Liver (tissue), 9 donors: Measurements from ENCODE around the gene TMEM108. TPM values are rescaled to one million over a fixed set of nuclear protein-coding genes. Genes with fewer than 3 reads are reported as not detected.

Experiments used
- DNase-seq: peaks from one replicate; pipeline ENCODE4 v3.0.0-alpha.2; 2017; ENCODE audit warnings: low spot score
- H3K27ac ChIP-seq, 2 donors: one replicate each; pipeline ENCODE4 v1.7.0; 2013; ENCODE audit warnings: inconsistent platforms in 2 of 2, low read length in 2 of 2, control low read depth in 1 of 2, low read depth in 1 of 2, mild to moderate bottlenecking in 1 of 2
- H3K27me3 ChIP-seq, 4 donors: one replicate each; pipeline versions ENCODE4 v1.6.1 to v1.7.0; 2013; ENCODE audit warnings: low read length in 3 of 4, inconsistent platforms in 1 of 4, mild to moderate bottlenecking in 1 of 4, moderate library complexity in 1 of 4; ENCODE audit not compliant: control insufficient read depth in 4 of 4, insufficient read depth in 4 of 4
- H3K36me3 ChIP-seq, 4 donors: one replicate each; pipeline versions ENCODE4 v1.6.1 to v1.7.0; 2013; ENCODE audit warnings: low read length in 3 of 4, mild to moderate bottlenecking in 3 of 4, low read depth in 1 of 4, moderate library complexity in 1 of 4; ENCODE audit not compliant: control insufficient read depth in 4 of 4, insufficient read depth in 3 of 4
- H3K4me1 ChIP-seq, 4 donors: one replicate each; pipeline versions ENCODE4 v1.6.1 to v1.7.0; 2013; ENCODE audit warnings: low read length in 3 of 4, mild to moderate bottlenecking in 3 of 4, moderate library complexity in 1 of 4; ENCODE audit not compliant: control insufficient read depth in 4 of 4, insufficient read depth in 4 of 4
- H3K4me3 ChIP-seq, 3 donors: one replicate each; pipeline versions ENCODE4 v1.6.1 to v1.7.0; 2013; ENCODE audit warnings: low read length in 3 of 3, control low read depth in 1 of 3, low read depth in 1 of 3, mild to moderate bottlenecking in 1 of 3
- H3K9ac ChIP-seq, 2 donors: one replicate each; pipeline ENCODE4 v1.7.0; 2013; ENCODE audit warnings: low read length in 2 of 2, mild to moderate bottlenecking in 2 of 2, moderate library complexity in 2 of 2, control low read depth in 1 of 2, low read depth in 1 of 2
- H3K9me3 ChIP-seq, 4 donors: one replicate each; pipeline versions ENCODE4 v1.6.1 to v1.7.0; 2013; ENCODE audit warnings: low read length in 3 of 4; ENCODE audit not compliant: control insufficient read depth in 4 of 4
- CTCF ChIP-seq: fragments of 150-350 bp; IDR thresholded peaks from 2 replicates; pipeline ENCODE4 v1.5.1; 2017; ENCODE audit warnings: improper control_type of control experiment, low read depth, low read length; ENCODE audit not compliant: missing input control
- EGR1 ChIP-seq, 2 donors: IDR thresholded peaks; 2 replicates each; pipeline ENCODE4 v1.6.1; 2016 to 2018; ENCODE audit warnings: antibody characterized with exemption in 2 of 2, low read depth in 2 of 2
- FOXA2 ChIP-seq: IDR thresholded peaks from 2 replicates; pipeline ENCODE4 v1.6.1; 2016; ENCODE audit warnings: antibody characterized with exemption
- HNF4A ChIP-seq, 2 donors: conservative IDR thresholded peaks; 2 replicates each; pipeline ENCODE4 v1.6.1; 2016; ENCODE audit warnings: antibody characterized with exemption in 2 of 2, mild to moderate bottlenecking in 2 of 2
- HNF4G ChIP-seq: IDR thresholded peaks from 2 replicates; pipeline ENCODE4 v1.6.1; 2016; ENCODE audit warnings: antibody characterized with exemption
- JUND ChIP-seq, 2 donors: IDR thresholded peaks; 2 replicates each; pipeline ENCODE4 v1.6.1; 2016; ENCODE audit warnings: antibody characterized with exemption in 2 of 2
- NR2F2 ChIP-seq: IDR thresholded peaks from 2 replicates; pipeline ENCODE4 v1.6.1; 2016; ENCODE audit warnings: antibody characterized with exemption
- RAD21 ChIP-seq, 2 donors: IDR thresholded peaks; 2 replicates each; pipeline ENCODE4 v1.6.1; 2016; ENCODE audit warnings: antibody characterized with exemption in 2 of 2, mild to moderate bottlenecking in 2 of 2
- RXRA ChIP-seq, 2 donors: IDR thresholded peaks; 2 replicates each; pipeline ENCODE4 v1.6.1; 2017 to 2018; ENCODE audit warnings: antibody characterized with exemption in 2 of 2, mild to moderate bottlenecking in 1 of 2
- SP1 ChIP-seq: IDR thresholded peaks from 2 replicates; pipeline ENCODE4 v1.6.1; 2018; ENCODE audit warnings: antibody characterized with exemption, mild to moderate bottlenecking
- TAF1 ChIP-seq: conservative IDR thresholded peaks from 2 replicates; pipeline ENCODE4 v1.6.1; 2016; ENCODE audit warnings: antibody characterized with exemption, mild to moderate bottlenecking
- WGBS: extraction: QIAGEN DNeasy Blood & Tissue Kit; methylation state at CpG from one replicate; pipeline ENCODE4 v1.1.7; 2013; 5-methylcytosine and 5-hydroxymethylcytosine counted together
- polyA plus RNA-seq, 2 donors: library from polyadenylated mRNA; stranded (reverse) in 1 of 2; unstranded in 1 of 2; fragments of 200-250 nt in 1 of 2; fragments of >200 nt in 1 of 2; fragmentation: Nextera tagmentation in 1 of 2; extraction: Ambion mirVana in 1 of 2; gene quantifications; one replicate each; pipeline versions ENCODE4 v1.2.1 to v1.2.3, GENCODE V29; 2013 to 2015
- total RNA-seq, 2 donors: library from RNA; depleted of rRNA; stranded (reverse); fragments of >200 nt; gene quantifications; one replicate each; pipeline ENCODE4 v1.2.3, GENCODE V29; 2014
- TF ChIP-seq, protein P1 (sequence below): IDR thresholded peaks from 2 replicates; pipeline ENCODE4 v1.6.1; 2016; ENCODE audit warnings: antibody characterized with exemption
- TF ChIP-seq, protein P2 (sequence below): IDR thresholded peaks from 2 replicates; pipeline ENCODE4 v1.6.1; 2016; ENCODE audit warnings: antibody characterized with exemption, mild to moderate bottlenecking
- donor health status: healthy.
- donor health status: healthy.
- donor health status: healthy.
- donor health status: healthy.
- donor health status: healthy.

TMEM108 gene
- total and polyA plus RNA-seq, 4 donors = 0.05 to 0.10 TPM; not detected in 2

DNA sequence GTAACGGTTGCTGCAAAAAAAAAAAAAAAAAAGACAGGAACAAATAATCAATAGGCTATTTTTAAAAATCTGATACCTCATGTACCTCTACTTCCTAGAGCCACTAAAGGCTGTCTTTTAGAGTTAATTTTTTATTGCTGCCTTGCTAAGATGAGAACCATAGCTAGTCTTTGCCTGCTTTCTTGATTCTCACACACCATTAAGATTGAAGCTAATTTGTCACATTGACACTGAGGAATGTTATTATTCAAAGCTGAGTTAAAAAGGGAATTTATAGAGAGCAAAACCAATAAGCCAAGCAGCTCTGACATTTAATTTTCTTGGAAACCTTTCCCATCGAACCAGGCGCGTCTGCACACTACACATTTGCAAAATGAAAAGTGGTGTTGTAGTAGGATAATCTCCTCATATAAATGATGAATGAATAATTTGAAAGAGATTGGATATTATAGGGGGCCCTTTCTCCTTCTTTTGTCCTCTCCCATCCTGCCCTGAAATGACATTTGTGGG, 149.7 kb downstream of the TMEM108 start:
- Histone ChIP-seq H3K4me3 (no peak overlapping the region), H3K9me3 (no peaks in the 10 kb centered on the region), H3K36me3 (no peaks in the 10 kb centered on the region), H3K27me3 (no peaks in the 10 kb centered on the region), H3K27ac (no peak overlapping the region), H3K4me1 (peaks cover 0 to 6% (median under 1%) of the 10 kb centered on the region in 4 donors), H3K9ac (no peak overlapping the region)
- WGBS = 95% methylated on average over 4 of the region's 4 CpGs
- TF ChIP-seq RXRA (IDR thresholded peaks at IDR 0.05) = no peak
- TF ChIP-seq RAD21 (IDR thresholded peaks at IDR 0.05) = no peak
- no peak for TF ChIP-seq SP1
- TF ChIP-seq, protein P1, sequence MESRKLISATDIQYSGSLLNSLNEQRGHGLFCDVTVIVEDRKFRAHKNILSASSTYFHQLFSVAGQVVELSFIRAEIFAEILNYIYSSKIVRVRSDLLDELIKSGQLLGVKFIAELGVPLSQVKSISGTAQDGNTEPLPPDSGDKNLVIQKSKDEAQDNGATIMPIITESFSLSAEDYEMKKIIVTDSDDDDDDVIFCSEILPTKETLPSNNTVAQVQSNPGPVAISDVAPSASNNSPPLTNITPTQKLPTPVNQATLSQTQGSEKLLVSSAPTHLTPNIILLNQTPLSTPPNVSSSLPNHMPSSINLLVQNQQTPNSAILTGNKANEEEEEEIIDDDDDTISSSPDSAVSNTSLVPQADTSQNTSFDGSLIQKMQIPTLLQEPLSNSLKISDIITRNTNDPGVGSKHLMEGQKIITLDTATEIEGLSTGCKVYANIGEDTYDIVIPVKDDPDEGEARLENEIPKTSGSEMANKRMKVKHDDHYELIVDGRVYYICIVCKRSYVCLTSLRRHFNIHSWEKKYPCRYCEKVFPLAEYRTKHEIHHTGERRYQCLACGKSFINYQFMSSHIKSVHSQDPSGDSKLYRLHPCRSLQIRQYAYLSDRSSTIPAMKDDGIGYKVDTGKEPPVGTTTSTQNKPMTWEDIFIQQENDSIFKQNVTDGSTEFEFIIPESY = no peak
- no peak for TF ChIP-seq FOXA2
- TF ChIP-seq, protein P2, sequence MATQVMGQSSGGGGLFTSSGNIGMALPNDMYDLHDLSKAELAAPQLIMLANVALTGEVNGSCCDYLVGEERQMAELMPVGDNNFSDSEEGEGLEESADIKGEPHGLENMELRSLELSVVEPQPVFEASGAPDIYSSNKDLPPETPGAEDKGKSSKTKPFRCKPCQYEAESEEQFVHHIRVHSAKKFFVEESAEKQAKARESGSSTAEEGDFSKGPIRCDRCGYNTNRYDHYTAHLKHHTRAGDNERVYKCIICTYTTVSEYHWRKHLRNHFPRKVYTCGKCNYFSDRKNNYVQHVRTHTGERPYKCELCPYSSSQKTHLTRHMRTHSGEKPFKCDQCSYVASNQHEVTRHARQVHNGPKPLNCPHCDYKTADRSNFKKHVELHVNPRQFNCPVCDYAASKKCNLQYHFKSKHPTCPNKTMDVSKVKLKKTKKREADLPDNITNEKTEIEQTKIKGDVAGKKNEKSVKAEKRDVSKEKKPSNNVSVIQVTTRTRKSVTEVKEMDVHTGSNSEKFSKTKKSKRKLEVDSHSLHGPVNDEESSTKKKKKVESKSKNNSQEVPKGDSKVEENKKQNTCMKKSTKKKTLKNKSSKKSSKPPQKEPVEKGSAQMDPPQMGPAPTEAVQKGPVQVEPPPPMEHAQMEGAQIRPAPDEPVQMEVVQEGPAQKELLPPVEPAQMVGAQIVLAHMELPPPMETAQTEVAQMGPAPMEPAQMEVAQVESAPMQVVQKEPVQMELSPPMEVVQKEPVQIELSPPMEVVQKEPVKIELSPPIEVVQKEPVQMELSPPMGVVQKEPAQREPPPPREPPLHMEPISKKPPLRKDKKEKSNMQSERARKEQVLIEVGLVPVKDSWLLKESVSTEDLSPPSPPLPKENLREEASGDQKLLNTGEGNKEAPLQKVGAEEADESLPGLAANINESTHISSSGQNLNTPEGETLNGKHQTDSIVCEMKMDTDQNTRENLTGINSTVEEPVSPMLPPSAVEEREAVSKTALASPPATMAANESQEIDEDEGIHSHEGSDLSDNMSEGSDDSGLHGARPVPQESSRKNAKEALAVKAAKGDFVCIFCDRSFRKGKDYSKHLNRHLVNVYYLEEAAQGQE = no peak
- TF ChIP-seq JUND (IDR thresholded peaks at IDR 0.05) = no peak
- TF ChIP-seq EGR1 (IDR thresholded peaks at IDR 0.05; ENCODE audit: low read depth in 2 of 2) = no peak
- no peak for TF ChIP-seq HNF4G
- TF ChIP-seq TAF1 = no peak
- TF ChIP-seq HNF4A (conservative IDR thresholded peaks at IDR 0.05) = no peak
- TF ChIP-seq NR2F2 = no peak
- TF ChIP-seq CTCF = no peak
- no peak for DNase-seq

- TF ChIP-seq, protein P2 = no peak
- TF ChIP-seq JUND (IDR thresholded peaks at IDR 0.05) = no peak
- Histone ChIP-seq H3K27me3 (no peaks in the 10 kb centered on the region), H3K9me3 (no peaks in the 10 kb centered on the region), H3K4me1 (peaks cover 0 to 6% (median under 1%) of the 10 kb centered on the region in 4 donors), H3K4me3 (no peak overlapping the region), H3K36me3 (no peaks in the 10 kb centered on the region), H3K9ac (no peak overlapping the region), H3K27ac (no peak overlapping the region)
- WGBS = 53% methylated on average over 1 of the region's 1 CpG
- no peak for DNase-seq
Measured at GRCh38 chr3:133188996-133189395, 150.8 kb downstream of the TMEM108 start.
